Loucy (cell line): ENCODE data around the gene PRXL2A.

Source experiments
- H2AFZ ChIP-seq: fragments of 200-600 bp; sonication (generic); 2 replicates; pipeline ENCODE4 v1.6.0; 2016; ENCODE audit warnings: antibody characterized with exemption, mild to moderate bottlenecking, low read length, moderate library complexity
- H3F3A ChIP-seq: fragments of 200-600 bp; 2 replicates; pipeline ENCODE4 v1.6.0; 2016; ENCODE audit warnings: antibody characterized with exemption, low read depth, mild to moderate bottlenecking
- H3K27me3 ChIP-seq: fragments of 200-600 bp; sonication (generic); 2 replicates; pipeline ENCODE4 v1.6.1; 2014; ENCODE audit warnings: low read length, mild to moderate bottlenecking; ENCODE audit not compliant: insufficient read depth, poor library complexity, severe bottlenecking
- H3K36me3 ChIP-seq: fragments of 200-600 bp; sonication (generic); 2 replicates; pipeline ENCODE4 v1.6.1; 2016; ENCODE audit warnings: low read length; ENCODE audit not compliant: insufficient read depth
- H3K4me1 ChIP-seq: fragments of 200-600 bp; sonication (generic); 2 replicates; pipeline ENCODE4 v1.5.1; 2014; ENCODE audit warnings: low read length, mild to moderate bottlenecking; ENCODE audit not compliant: insufficient read depth, poor library complexity, severe bottlenecking
- H3K4me2 ChIP-seq: fragments of 200-600 bp; sonication (generic); 2 replicates; pipeline ENCODE4 v1.6.0; 2014; ENCODE audit warnings: antibody characterized with exemption, low read length, low read depth, mild to moderate bottlenecking; ENCODE audit not compliant: poor library complexity, severe bottlenecking
- H3K4me3 ChIP-seq: fragments of 200-600 bp; sonication (generic); 2 replicates; pipeline ENCODE4 v1.5.1; 2014; ENCODE audit warnings: low read length, mild to moderate bottlenecking, mixed read lengths; ENCODE audit not compliant: poor library complexity, severe bottlenecking
- H3K79me2 ChIP-seq: fragments of 200-600 bp; sonication (generic); 2 replicates; pipeline ENCODE4 v1.6.1; 2014; ENCODE audit warnings: low read length; ENCODE audit not compliant: insufficient read depth
- H3K9ac ChIP-seq: fragments of 200-600 bp; sonication (generic); 2 replicates; pipeline ENCODE4 v1.6.0; 2014; ENCODE audit warnings: mild to moderate bottlenecking, low read depth, low read length, moderate library complexity; ENCODE audit not compliant: poor library complexity, severe bottlenecking
- H3K9me2 ChIP-seq: fragments of 200-600 bp; sonication (generic); replicated peaks from 2 replicates; pipeline ENCODE4 v1.6.1; 2016; ENCODE audit warnings: low read depth, low read length, mixed read lengths
- H3K9me3 ChIP-seq: fragments of 200-600 bp; sonication (generic); 2 replicates; pipeline ENCODE4 v1.6.1; 2014; ENCODE audit warnings: mild to moderate bottlenecking, antibody characterized with exemption, low read length, low read depth; ENCODE audit not compliant: insufficient read depth
- H4K20me1 ChIP-seq: fragments of 200-600 bp; sonication (generic); 2 replicates; pipeline ENCODE4 v1.6.0; 2014; ENCODE audit warnings: antibody characterized with exemption, low read length, mild to moderate bottlenecking; ENCODE audit not compliant: insufficient read depth, poor library complexity, severe bottlenecking
- EZH2phosphoT487 ChIP-seq: fragments of 200-600 bp; IDR thresholded peaks from 2 replicates; pipeline ENCODE4 v1.6.1; 2018; ENCODE audit warnings: antibody characterized with exemption, mild to moderate bottlenecking, moderate library complexity, borderline replicate concordance
- TF ChIP-seq, protein P1 (sequence below): fragments of 200-600 bp; sonication (generic); conservative IDR thresholded peaks from 2 replicates; pipeline ENCODE4 v1.5.1; 2014; ENCODE audit warnings: mild to moderate bottlenecking, antibody characterized with exemption, low read length

PRXL2A gene

DNA sequence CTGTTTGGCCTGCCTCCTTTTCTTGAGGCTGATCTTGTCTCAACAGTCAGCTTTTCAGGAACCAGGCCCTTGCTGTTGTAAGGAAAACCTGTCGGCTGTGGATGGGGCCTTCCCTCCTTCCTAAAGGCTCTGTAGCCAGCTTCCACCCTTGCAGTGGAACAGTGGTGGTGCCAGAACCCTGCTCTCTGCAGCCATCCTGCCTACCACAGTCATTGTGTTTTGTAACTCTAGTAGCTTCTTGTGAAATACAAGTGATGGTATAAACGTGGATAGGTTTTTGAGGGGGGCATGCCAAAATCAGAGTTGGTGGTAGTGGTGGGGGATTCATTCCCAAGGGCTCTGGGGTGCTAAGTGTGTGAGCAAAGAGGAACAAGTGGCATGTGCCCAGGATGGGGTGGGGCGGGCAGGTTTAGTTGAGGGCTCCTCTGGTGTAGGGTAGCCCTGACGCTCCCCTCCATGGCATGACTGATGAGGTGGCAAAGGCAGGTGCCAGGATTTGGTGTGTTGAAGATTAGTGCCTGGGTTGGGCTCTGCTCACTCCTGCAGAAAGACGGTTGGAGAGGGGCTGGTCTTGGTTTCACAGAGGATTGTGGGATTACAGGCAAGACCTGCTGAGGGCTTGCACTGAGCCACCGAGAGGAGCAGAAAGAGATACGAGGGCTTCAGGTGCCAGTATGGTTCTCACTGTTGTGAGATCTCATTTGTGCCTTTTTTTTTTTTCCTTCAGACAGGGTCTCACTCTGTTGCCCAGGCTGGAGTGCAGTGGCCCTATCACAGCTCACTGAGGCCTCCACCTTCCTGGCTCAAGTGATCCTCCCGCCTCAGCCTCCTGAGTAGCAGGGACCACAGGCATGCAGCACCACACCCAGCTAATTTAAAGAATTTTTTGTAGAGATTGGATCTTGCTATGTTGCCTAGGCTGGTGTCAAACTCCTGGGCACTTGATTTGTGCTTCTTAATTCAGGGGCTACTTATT lies 53.1 kb downstream of the PRXL2A start:
- peak overlapping the region; percentile 93 for H3K4me2 ChIP-seq
- H3K9me2 ChIP-seq, result no peaks in the 10 kb centered on the region
- H3K9me3 ChIP-seq, result no peaks in the 10 kb centered on the region
- no peaks in the 10 kb centered on the region for H3F3A ChIP-seq
- no peaks in the 10 kb centered on the region for H3K36me3 ChIP-seq
- no peaks in the 10 kb centered on the region for H3K27me3 ChIP-seq
- H3K4me1 ChIP-seq, result peaks cover 82% of the 10 kb centered on the region
- no peak for TF ChIP-seq EZH2phosphoT487
- H4K20me1 ChIP-seq, result peaks cover 33% of the 10 kb centered on the region
- H3K9ac ChIP-seq, result peak overlapping the region; percentile 71
- H3K4me3 ChIP-seq, result no peak overlapping the region
- peaks cover 97% of the 10 kb centered on the region for H3K79me2 ChIP-seq
- no peak overlapping the region for H2AFZ ChIP-seq

DNA sequence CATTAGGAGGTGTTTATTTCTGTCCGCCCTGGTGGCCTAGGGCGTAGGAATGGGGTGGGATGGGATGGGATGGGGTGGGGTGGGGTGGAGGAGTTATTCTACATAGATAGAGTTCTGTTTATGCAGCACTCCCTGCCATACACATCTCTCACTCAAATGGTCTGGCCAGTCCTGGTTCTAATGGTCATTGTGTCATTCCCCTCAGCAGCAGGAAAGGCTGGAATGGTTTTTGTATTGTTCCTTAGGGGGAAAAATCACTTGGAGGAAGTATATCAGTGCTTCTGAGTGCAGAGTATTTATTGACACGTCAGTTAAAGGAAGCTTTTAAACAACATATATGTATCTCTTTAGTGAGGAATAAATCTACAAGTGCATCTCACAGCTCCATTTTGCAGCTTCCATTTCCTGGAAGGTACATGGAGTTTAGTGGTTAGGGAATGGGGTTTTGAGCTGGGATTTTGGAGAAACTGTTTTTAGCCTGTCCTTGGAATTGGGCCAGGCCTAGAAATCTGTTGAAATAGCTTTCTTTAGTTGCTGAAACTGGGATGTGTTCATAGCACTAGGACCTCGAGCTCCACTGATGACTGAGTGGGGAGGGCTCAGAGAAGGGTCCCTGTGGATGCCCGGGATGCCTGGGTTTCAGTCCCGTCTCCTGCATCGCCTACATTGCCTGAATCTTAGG lies 54.1 kb downstream of the PRXL2A start:
- Histone ChIP-seq H3K9ac (peak overlapping the region; percentile 45), H3F3A (no peaks in the 10 kb centered on the region), H3K79me2 (peaks cover 97% of the 10 kb centered on the region), H3K9me3 (no peaks in the 10 kb centered on the region), H3K4me2 (peak overlapping the region; percentile 54), H4K20me1 (peaks cover 33% of the 10 kb centered on the region), H3K4me1 (peaks cover 89% of the 10 kb centered on the region), H2AFZ (no peak overlapping the region), H3K27me3 (no peaks in the 10 kb centered on the region), H3K36me3 (no peaks in the 10 kb centered on the region), H3K9me2 (no peaks in the 10 kb centered on the region), H3K4me3 (no peak overlapping the region)
- no peak for TF ChIP-seq EZH2phosphoT487
- TF ChIP-seq, protein P1, sequence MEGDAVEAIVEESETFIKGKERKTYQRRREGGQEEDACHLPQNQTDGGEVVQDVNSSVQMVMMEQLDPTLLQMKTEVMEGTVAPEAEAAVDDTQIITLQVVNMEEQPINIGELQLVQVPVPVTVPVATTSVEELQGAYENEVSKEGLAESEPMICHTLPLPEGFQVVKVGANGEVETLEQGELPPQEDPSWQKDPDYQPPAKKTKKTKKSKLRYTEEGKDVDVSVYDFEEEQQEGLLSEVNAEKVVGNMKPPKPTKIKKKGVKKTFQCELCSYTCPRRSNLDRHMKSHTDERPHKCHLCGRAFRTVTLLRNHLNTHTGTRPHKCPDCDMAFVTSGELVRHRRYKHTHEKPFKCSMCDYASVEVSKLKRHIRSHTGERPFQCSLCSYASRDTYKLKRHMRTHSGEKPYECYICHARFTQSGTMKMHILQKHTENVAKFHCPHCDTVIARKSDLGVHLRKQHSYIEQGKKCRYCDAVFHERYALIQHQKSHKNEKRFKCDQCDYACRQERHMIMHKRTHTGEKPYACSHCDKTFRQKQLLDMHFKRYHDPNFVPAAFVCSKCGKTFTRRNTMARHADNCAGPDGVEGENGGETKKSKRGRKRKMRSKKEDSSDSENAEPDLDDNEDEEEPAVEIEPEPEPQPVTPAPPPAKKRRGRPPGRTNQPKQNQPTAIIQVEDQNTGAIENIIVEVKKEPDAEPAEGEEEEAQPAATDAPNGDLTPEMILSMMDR, result no peak

DNA sequence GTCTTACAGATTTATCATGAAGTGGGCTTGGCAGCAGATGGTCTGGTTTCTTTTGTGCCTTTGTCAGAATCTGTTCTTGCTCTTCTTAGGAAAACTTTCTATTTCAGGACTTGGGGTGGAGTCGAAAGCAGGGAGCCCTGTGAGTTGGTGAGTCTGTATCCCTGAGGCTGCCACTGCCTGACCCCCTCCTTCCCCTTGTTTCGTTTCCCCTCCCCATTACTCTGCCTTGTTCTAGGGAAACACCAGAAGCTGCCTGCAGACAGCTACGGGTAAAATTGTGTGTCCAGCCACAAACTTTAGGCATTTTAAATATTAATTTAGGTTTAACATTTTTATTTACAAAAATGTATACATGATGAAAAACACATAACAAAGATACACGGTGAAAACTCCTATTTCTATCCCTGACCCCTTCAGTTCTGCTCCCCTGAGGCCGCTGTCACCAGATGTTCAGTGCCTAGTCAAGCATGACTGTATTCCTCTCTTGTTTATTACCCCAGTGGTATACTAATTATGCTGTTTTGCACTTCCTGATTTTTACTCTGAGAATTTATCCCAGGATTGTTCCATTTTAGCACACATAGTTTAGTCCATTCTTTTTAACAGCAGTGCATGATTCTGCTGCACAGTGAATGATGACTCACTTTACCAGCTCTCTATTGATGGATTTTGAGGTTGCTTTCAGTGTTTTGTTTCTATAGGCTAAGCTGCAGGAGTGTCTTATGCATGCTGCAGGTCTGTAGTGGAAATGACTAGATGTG lies 54.8 kb downstream of the PRXL2A start:
- Histone ChIP-seq H3K27me3 (no peaks in the 10 kb centered on the region), H3K4me1 (peaks cover 89% of the 10 kb centered on the region), H3K9me2 (no peaks in the 10 kb centered on the region), H3F3A (no peaks in the 10 kb centered on the region), H3K79me2 (peaks cover 97% of the 10 kb centered on the region), H3K36me3 (no peaks in the 10 kb centered on the region), H3K4me2 (peak overlapping the region; percentile 54), H4K20me1 (peaks cover 25% of the 10 kb centered on the region), H3K9ac (peak overlapping the region; percentile 61), H3K4me3 (no peak overlapping the region), H2AFZ (no peak overlapping the region), H3K9me3 (no peaks in the 10 kb centered on the region)
- TF ChIP-seq EZH2phosphoT487, result no peak
- TF ChIP-seq, protein P1, result no peak
